Stimulated activated CD4-positive, alpha-beta T cell treated with anti-CD3 and anti-CD28 coated beads, Interleukin-4, amount 100 ng/mL, for 24 hours (primary cell): ENCODE measurements around the gene SHANK1.

ENCODE experiments used
- DNase-seq: peaks from one replicate; pipeline ENCODE4 v3.0.0-alpha.2; 2020

The SHANK1 gene

GRCh38 chr19:50658441-50659317, 60.9 kb downstream of the SHANK1 start:
- DNase-seq = peak; percentile 48

- DNase-seq = peak; percentile 80
Observed at GRCh38 chr19:50657712-50658440, 61.7 kb downstream of the SHANK1 start.

GRCh38 chr19:50657222-50657669, 62.4 kb downstream of the SHANK1 start:
- no peak for DNase-seq

- DNase-seq = no peak
Observed at GRCh38 chr19:50654882-50655281, 64.7 kb downstream of the SHANK1 start.

- no peak for DNase-seq
Observed at GRCh38 chr19:50652722-50653121, 66.9 kb downstream of the SHANK1 start.

GRCh38 chr19:50651174-50651573, 68.4 kb downstream of the SHANK1 start:
- no peak for DNase-seq

- no peak for DNase-seq
Observed at GRCh38 chr19:50649433-50650391, 69.9 kb downstream of the SHANK1 start, which contains the start of gene C19orf81. C19orf81 (plus strand) TSS chr19:50649445; CDS start chr19:50649445, 0 bp downstream.

- DNase-seq = no peak
Observed at GRCh38 chr19:50648659-50649058, 70.9 kb downstream of the SHANK1 start.

GRCh38 chr19:50647879-50648615, 71.6 kb downstream of the SHANK1 start:
- DNase-seq = no peak

- DNase-seq = no peak
Observed at GRCh38 chr19:50646074-50646807, 73.4 kb downstream of the SHANK1 start.

GRCh38 chr19:50645107-50645506, 74.5 kb downstream of the SHANK1 start:
- no peak for DNase-seq

- no peak for DNase-seq
Observed at GRCh38 chr19:50644315-50644915, 75.2 kb downstream of the SHANK1 start.

- no peak for DNase-seq
Observed at GRCh38 chr19:50640368-50640767, 79.2 kb downstream of the SHANK1 start.

GRCh38 chr19:50639121-50640112, 80.2 kb downstream of the SHANK1 start, which contains the start of gene SYT3:
SYT3 (minus strand) TSS chr19:50639881; CDS start chr19:50637411, 2,470 bp downstream.
- DNase-seq = peak; percentile 43

- DNase-seq = no peak
Observed at GRCh38 chr19:50638600-50638999, 81.0 kb downstream of the SHANK1 start.

- DNase-seq = no peak
Observed at GRCh38 chr19:50636317-50637085, 83.1 kb downstream of the SHANK1 start.

GRCh38 chr19:50633973-50634372, 85.6 kb downstream of the SHANK1 start:
- DNase-seq = no peak

- DNase-seq = no peak
Observed at GRCh38 chr19:50633359-50633758, 86.2 kb downstream of the SHANK1 start.
